GM10266 (cell line): ENCODE measurements around the gene CACNA2D1.
A peak's percentile ranks its signal among the peaks of the same experiment; 100 is the strongest.
"Not testable (repeated sequence)": the region's sequence is repeated elsewhere in the genome, so short reads cannot be mapped to it uniquely, and the experiment has no call there.

ENCODE experiments used
- DNase-seq: peaks from one replicate; pipeline ENCODE4 v3.0.0; 2012; ENCODE audit errors: extremely low spot score
- CTCF ChIP-seq: IDR thresholded peaks from 2 replicates; pipeline ENCODE4 v1.5.1; 2012; ENCODE audit warnings: mild to moderate bottlenecking, low read depth; ENCODE audit not compliant: control insufficient read depth, insufficient read depth; ENCODE audit errors: missing control alignments

CACNA2D1 gene

GRCh38 chr7:82017334-82017943, 426.1 kb downstream of the CACNA2D1 start:
- peak; percentile 32 for TF ChIP-seq CTCF
- no peak for DNase-seq

- no peak for TF ChIP-seq CTCF
- no peak for DNase-seq
These were observed 427.8 kb downstream of the CACNA2D1 start for GRCh38 chr7:82015751-82016150.

- DNase-seq: not testable (repeated sequence)
These were observed 429.0 kb downstream of the CACNA2D1 start for GRCh38 chr7:82014574-82014973.

- no peak for DNase-seq
These were observed 431.1 kb downstream of the CACNA2D1 start for GRCh38 chr7:82012453-82012852.

GRCh38 chr7:82010416-82010815, 433.2 kb downstream of the CACNA2D1 start:
- no peak for TF ChIP-seq CTCF
- no peak for DNase-seq

More at GRCh38 chr7:82012453-82012852, 431.1 kb downstream of the CACNA2D1 start:
- no peak for TF ChIP-seq CTCF

GRCh38 chr7:82007315-82007714, 436.3 kb downstream of the CACNA2D1 start:
- no peak for TF ChIP-seq CTCF
- DNase-seq: no peak

GRCh38 chr7:82005056-82005455, 438.5 kb downstream of the CACNA2D1 start:
- DNase-seq: no peak
- TF ChIP-seq CTCF: no peak

- DNase-seq: no peak
- no peak for TF ChIP-seq CTCF
These were observed 450.4 kb downstream of the CACNA2D1 start for GRCh38 chr7:81993186-81993585.
